GM18907 (cell line): ENCODE data around the gene TSNAXIP1.
"Not testable (repeated sequence)": the region's sequence is repeated elsewhere in the genome, so short reads cannot be mapped to it uniquely, and the experiment has no call there.

ENCODE experiments used
- ATAC-seq: cut with Tn5 transposase; IDR thresholded peaks from one replicate; pipeline ENCODE4 v1.9.1; 2021; ENCODE audit warnings: mild to moderate bottlenecking, moderate library complexity; ENCODE audit not compliant: unreplicated experiment

Gene TSNAXIP1

DNA sequence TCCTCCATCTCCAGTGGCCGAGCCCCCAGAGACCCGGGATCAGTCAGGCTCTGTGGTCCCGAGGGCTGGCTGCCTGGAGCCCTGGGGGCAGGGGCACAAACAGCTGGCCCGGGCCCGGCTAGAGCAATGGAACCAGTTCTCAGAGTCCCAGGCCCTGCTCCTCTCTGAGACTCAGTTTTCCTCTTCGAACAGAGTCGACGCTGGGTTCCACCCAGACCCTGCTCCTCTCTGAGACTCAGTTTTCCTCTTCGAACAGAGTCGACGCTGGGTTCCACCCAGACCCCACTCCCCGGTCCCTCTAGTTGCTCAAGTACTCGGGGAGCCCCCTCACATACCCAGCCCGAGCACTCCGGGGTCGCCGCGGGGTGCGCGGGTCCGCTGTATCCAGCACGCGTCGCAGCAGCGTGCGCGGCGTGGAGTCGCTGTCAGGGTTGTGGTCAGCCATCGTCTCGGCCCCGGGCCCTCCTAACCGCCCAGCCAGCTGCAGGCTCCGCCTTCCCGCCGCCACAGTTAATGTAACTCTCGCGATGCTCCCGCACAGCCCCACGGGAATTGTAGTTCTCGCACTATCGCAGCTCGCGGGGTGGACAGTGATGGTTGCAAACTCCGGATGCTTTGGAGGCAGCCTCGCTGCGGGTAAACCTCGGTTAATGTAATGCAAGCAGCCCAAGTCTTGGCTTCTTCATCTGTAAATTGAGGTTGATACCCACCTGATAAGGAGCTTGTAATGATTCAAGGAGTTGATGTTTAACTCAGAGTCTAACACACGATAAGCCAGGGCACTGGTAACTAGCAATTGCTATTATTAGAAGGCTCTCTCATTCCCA, 26.9 kb downstream of the TSNAXIP1 start:
- ATAC-seq, result peak; percentile 94

DNA sequence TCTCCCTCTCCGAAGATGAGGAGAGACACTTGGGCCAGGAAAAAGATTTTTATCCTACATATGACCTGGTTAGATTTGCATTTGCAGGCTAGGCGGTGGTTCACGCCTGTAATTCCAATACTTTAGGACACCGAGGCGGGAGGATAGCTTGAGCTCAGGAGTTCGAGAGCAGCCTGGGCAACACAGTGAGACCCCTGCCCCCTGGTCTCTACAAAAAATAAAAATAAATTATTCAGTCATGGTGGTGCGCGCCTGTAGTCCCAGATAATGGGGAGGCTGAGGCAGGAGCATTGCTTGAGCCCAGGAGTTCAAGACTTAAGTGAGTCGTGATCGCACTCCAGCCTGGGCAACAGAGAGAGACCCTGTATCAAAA, 27.5 kb downstream of the TSNAXIP1 start:
- ATAC-seq, result no peak

DNA sequence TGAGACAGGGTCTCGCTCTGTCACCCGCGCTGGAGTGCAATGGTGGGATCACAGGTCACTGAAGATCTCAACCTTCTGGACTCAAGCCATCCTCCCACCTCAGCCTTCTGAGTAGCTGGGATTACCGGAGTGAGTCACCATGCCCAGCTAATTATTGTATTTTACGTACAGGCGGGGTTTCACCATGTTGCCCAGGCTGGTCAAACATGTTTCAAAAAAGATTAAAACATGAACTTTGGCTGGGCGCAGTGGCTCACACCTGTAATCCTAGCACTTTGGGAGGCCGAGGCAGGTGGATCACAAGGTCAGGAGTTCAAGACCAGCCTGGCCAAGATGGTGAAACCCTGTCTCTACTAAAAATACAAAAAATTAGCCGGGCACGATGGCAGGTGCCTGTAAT, 30.5 kb downstream of the TSNAXIP1 start:
- not testable (repeated sequence) for ATAC-seq

DNA sequence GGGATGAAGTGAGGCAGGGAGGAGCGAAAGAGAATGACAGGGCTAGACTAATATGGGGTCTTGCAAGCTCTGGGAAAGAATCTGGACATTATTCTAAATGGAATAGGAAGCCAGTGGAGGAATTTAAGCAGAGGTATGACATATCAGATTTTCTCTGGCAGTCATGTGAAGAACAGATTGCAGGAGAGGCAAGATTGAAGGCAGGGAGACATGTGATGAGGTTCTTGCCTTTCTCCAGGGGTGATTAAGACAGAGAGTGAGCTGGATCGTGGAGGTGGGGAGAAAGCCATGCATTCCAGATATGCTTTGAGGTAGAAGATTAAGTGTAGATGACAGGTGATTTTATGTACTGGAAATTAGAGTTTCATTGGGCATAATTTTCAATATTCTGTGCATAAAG, 31.1 kb downstream of the TSNAXIP1 start:
- ATAC-seq, result no peak

DNA sequence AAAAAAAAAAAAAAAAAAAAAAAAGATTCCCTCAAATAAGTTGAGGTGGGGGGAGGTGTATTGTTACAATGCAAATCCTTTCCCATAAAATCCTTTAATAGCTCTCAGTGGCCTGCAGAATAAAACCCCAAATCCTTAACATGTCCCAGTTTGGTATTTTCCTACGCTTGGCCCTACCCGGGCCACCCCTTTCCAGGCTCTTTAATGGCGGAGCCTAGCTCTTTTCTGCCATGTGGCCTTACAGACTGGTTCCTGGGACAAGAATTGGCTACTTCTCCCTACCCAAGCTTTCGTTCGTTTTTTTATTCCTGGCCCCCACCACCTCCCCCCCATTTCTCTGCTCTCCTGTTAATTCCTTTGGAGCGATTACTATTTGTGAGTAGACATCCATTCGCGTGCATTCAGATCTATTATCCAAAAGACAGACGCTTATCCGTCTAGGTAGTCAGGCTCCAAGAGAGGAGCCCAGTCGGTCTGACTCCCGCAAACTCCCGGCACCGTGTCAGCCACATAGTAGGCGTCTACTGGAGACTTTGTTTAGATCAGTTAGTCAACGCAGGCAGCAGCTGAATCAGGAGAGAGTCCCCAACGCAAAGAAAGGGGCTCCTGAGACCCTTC, 34.6 kb downstream of the TSNAXIP1 start:
- ATAC-seq, result no peak

DNA sequence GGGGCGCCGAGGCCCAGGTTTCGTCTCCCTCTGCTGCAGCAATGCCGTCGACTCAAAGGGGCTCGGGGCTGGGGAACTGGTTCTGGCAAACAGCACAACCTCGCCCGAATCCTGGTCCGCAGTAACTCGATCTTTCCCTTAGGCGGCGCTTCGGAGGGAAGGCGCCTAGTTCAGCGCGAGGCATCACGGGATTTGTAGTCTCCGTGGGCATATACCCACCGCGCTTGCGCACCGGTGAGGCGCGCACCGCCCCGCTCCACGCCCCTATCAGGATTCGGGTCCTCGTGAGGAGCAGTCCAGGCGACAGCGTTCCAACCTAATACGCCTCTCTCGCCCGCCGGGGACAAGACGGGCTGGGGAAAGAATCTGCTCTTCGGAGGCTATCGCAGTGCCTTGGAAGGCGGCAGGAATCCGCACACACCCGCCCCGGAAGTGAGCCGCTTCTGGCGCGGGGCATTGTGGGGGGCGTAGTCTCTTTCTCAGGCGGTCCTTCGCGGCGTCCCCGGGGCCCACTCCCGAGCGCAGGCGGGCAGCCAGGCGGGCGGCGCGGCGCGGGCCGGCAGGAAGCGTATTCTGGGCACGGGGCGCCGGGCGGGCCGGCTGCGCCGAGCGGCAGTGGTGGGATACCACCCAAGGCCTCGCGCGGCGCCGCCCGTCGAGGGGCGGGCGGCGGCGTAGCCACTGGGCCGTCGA, 35.3 kb downstream of the TSNAXIP1 start, which contains the start of gene THAP11:
THAP11 (plus strand) TSS at position 505 of the 693 bp plus-strand sequence. CDS start 235 bp downstream, outside the sequence.
- ATAC-seq, result peak; percentile 57

DNA sequence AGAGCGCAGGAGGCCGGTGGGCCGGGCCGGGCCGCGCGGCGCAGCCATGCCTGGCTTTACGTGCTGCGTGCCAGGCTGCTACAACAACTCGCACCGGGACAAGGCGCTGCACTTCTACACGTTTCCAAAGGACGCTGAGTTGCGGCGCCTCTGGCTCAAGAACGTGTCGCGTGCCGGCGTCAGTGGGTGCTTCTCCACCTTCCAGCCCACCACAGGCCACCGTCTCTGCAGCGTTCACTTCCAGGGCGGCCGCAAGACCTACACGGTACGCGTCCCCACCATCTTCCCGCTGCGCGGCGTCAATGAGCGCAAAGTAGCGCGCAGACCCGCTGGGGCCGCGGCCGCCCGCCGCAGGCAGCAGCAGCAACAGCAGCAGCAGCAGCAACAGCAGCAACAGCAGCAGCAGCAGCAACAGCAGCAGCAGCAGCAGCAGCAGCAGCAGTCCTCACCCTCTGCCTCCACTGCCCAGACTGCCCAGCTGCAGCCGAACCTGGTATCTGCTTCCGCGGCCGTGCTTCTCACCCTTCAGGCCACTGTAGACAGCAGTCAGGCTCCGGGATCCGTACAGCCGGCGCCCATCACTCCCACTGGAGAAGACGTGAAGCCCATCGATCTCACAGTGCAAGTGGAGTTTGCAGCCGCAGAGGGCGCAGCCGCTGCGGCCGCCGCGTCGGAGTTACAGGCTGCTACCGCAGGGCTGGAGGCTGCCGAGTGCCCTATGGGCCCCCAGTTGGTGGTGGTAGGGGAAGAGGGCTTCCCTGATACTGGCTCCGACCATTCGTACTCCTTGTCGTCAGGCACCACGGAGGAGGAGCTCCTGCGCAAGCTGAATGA, 36.0 kb downstream of the TSNAXIP1 start:
- ATAC-seq, result peak; percentile 7

DNA sequence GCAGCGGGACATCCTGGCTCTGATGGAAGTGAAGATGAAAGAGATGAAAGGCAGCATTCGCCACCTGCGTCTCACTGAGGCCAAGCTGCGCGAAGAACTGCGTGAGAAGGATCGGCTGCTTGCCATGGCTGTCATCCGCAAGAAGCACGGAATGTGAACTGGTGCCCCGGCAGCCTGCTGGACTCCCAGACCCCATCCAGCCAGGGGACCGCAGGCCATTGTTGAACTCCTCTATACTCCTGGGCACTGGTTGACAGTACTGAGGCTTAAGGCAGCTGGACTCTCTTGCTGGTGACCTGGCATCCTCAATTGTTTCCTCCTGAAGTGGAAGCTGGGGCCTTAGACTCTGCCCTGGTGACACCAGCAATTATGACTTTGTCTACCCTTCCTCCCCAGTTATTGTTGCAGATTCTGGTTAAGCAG, 36.7 kb downstream of the TSNAXIP1 start:
- no peak for ATAC-seq

DNA sequence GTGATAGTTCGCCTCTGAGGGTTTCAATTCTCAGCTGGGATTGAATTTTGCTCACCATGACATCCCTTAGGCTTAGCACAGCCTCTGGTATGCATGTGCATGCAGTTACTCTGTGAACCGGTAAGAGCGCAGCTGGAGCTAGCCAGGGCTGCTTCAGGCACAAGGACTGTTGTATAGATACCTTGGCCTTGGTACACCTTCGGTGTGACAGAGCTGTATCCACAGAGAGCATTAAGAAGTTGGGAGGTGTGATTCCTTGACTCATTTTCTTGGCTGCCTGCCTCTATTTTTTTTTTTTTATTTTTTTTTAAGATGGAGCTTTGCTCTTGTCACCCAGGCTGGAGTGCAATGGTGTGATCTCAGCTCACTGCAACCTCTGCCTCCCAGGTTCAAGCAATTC, 37.8 kb downstream of the TSNAXIP1 start:
- ATAC-seq, result no peak

DNA sequence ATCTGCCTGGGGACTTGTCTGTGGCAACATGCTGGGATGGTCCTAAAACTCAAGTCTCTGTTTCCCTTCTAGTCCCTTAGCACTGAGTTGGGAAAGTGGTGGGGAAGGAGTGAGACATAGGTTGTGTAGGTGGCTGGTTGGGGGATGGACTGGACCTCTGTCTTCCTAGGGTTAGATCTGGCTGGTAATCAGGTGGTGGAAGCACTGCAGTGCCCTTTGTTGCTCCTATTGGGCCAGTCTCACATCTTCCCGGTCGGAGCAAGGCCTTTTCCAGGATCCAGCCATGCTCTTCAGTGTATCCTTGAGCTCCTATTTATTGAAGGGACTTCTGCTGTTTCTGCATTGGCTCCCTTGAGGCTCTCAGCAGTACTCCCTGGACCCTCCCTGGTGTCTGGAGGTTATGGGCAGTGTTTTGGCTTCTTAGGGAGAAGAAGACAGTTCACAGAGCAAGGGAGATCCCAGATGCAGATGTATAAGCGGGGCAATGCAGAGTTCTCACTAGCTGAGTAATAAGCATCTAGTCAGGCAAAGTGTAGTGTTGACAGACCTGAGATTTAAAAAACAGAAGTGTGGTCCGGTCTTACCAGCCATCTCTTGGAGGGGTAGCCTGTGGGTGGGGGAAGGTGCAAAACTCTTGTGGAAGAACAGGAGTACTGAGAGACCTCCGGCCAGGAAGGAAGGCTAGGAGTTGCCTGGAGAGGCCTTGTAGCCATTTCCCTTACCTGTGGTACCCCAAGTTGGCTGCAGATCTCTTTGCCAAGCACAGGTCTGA, 38.8 kb downstream of the TSNAXIP1 start:
- no peak for ATAC-seq

DNA sequence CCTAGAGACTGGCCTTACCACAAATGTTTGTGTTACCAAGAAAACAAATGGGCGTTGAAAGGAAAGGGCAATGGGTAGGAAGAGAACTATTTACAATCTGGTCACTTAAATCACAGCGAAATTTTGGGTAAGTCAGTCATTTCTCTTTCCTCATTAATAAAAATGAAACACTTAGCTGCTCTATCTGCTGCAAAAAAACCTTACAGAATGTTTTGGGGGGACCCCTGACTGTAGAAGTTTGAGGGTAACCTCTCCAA, 39.3 kb downstream of the TSNAXIP1 start:
- no peak for ATAC-seq

DNA sequence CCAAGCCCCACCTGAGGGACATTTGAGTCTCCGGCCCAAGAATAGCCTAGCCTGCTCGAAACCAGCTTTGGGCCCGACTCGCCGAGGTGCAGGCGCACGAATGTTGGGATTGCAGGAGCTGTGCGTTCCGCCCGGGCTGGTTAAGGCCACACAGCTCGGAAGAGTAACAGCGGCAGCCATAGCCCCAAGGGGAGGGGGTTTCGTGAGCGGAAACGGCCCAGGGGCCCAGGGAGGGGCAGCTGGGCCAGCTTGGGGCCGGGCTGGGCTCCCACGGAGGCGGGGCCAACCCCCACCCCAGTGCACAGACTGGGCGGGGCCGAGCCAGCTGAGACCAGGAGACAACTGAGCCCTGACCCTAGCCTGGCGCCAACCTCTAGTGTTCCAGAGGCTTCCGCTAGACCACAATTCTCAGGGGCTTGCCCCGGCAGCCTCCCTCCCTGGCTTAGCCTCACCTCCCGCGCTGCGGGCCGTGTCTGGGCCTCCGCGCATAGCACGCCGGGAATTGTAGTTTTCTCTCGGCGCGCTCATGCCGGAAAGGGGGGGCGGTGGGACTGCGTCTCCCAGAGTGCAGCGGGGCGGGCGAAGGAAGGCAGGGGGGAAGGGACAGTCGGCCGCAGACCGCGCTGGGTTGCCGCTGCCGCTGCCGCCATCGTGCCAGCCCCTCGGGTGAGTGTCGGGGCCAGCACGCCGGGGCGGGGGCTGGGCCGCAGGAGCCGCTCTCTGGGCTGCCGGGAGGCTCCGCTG, 39.8 kb downstream of the TSNAXIP1 start, which contains the start of gene NUTF2:
NUTF2 (plus strand) TSS at position 614 of the 744 bp plus-strand sequence. CDS start 18,198 bp downstream, outside the sequence.
- ATAC-seq, result peak; percentile 67

DNA sequence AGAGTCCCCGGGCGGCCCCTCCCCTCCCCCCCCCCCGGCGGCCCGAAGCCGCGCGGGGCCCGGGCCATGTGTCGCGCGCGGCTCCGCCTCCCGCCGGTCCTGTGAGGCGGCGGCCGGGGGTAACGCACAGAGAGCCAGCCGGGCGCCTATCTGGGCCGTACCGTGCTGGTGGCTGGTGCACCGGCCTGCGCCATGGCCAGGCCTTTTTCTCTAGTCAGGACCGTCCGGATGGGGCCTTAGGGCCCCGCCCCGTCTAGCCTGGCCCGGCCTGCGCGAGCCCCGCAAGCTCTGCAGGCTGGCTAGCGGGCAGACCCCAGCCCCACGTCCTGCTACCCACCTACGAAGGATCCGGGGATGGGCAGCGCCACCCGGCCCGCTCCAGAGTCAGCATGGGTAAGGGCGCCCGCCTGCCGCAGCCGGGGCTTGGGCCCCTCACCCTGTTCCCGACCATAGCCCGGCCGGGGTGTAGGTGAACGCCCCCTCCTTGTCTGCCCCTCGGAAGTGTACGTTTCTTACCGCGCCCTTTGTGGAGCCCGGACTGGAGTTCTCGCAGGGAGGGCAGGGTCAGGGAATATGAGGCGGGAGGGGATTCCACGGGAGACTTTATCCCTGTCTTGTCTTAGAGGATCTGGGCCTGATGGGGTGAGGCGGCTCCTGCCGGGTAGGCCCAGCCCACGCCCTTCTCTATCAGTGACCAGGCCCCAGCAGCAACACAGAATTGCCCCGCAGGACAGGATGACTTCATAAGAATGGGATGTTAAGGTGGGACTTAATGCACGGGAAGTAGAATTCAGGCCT, 40.6 kb downstream of the TSNAXIP1 start, which contains the start of gene CENPT:
CENPT (minus strand) TSS at position 630 of the 798 bp plus-strand sequence. CDS start 13,834 bp downstream, outside the sequence.
- peak; percentile 41 for ATAC-seq

DNA sequence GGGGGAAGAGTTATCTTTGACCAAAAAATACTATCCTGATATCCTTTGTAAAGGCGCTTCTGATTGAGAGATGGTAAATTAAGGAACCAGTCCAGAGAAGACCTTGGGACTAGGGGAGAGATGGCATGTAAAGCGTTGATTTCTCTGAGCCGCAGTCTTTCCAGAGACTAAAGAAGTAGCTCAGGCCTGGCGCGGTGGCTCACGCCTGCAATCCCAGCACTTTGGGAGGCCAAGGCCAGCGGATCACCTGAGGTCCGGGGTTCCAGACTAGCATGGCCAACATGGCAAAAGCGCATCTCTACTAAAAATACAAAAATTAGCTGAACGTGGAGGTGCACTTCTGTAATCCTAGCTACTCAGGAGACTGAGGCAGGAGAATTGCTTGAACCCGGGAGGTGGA, 41.4 kb downstream of the TSNAXIP1 start:
- ATAC-seq, result no peak

DNA sequence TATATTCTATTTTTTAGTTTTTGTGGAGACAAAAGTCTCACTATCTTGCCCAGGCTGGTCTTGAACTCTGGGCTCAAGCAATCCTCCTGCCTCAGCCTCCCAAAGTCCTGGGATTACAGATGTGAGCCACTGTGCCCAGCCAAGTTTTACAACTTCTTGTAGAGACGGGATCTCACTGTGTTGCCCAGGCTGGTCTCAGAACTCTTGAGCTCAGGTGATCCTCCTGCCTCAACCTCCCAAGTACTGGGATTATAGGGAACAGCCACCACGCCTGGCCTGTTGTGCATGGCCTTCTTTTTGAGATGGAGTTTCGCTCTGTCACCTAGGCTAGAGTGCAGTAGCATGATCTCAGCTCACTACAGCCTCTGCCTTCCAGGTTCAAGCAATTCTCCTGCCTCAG, 47.0 kb downstream of the TSNAXIP1 start:
- ATAC-seq, result no peak

DNA sequence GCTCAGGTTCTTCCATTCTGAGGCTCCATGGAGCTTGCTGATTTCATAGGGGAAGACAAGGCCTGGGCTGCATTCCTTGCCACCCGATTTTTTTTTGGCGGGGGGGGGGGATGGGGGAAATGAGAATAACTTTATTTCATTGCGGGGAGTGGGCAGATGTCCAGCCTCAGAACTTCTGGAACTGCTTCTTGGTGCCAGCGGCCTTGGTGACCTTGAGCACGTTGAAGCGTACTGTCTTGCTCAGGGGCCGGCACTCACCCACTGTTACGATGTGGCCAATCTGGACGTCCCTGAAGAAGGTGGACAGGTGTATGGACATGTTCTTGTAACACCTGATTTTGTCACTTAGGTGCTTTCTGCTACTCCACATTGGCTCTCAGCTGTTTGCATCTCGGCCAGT, 49.1 kb downstream of the TSNAXIP1 start:
- no peak for ATAC-seq

DNA sequence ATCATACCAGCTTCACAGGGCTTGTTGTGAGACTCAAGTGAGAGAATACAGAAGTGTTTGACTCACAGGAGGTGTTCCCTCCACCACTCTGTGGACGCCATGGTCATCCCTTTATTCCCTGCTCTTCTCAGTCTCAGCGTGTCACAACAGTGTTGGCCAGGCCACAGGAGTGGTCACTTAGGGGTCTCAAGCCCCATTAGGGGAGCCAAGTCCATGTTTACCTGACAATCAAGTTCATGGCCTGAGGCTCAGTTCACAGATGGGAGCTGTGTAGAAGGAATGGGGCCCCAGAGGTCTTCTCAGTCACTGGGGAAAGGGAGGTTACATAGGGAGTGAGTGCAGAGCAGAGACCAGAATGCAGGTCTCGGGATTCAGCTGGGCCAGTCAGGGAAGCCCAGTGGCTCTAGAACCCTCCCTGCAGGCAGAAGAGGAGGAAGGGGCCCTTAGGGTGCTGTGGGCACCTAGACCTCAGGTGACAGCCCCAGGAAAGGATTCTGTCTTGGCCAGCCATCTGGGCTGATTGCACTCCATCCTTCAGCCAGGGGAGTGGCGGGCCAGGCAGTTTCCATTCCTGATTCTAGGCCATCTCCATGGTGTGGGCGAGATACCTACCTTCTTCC, 50.3 kb downstream of the TSNAXIP1 start:
- ATAC-seq, result no peak

DNA sequence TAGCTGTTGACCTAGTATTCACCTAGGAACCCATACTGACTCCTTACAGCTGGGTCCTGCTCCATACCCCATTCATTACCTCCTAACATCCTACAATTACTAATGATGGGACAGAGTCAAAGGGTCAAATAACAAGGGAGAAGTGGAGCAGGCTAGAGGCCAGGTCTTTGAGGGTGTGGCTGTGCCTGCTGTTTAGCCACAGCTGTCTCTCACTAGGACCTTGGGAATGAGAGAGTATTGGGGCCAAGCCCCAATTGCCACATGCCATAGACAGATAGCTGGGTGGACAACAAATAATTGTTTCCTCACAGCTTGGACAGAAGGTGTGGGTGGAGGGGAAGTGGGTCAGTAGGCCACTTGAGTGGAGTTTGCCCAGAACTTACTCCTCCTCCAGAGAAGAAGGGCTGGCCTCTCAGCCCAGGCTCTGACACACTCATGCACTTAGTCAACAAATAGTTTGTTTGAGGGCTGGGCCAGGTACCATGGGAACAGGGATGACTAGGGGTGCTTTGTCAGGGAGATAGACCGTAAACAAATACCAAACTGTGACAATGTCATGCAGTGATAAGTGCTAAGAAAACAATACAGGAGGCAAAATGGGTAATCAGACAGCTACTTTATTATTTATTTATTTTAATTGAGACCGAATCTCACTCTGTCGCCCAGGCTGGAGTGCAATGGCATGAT, 51.0 kb downstream of the TSNAXIP1 start:
- ATAC-seq, result no peak
